ENCODE measurements around the gene ABLIM2.

Gene ABLIM2

DNA sequence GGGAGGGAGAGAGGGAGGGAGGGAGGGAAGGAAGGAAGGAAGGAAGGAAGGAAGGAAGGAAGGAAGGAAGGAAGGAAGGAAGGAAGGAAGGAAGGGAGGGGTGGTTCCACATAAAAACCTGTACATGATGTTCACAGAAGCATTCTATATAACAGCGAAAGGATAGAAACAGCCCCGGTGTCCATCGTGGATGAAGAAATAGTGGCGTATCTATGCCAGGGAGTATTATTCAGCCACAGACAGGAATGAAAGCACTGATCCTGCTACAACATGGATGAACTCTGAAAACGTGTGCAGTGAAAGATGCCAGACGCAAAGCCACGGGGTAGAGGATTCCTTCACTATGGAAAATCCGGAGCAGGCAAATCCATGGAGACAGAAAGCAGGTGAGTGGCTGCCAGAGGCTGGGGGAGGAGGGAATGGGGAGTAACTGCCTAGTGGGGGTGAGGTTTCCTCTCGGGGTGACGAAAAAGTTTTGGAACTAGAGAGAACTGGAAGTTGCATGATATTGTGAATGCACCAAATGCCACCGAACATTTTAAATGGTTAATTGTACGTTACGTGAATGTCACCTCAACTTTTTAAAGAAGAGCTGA is 92.2 kb downstream of the ABLIM2 start:
- no peak for DNase-seq

DNA sequence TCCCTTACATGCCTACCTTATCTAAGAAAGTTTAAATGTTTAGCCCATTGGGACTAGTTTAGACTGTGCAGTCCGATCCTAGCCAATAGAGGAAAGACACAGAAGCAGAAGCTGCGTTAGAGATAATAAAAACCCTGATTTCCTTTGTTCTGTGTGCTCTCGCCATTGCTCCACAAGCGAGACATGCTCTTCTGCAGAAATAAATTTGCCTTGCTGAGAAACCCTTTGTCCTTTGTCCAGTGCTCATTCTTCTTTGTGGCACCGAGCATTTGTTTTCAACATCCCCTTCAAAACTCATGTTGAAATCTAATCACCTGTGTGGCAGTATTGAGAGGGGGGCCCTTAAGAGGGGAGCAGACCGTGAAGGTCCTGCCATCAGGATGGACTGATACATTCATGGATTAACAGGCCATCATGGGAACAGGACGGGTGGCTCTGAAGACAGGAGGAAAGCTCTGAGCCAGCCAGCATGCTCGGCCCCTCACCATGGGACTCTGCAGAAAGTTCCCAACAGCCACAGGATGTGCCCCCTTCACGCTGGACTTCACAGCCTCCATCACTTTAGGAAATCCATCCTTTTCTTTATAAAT is 94.5 kb downstream of the ABLIM2 start:
- no peak for DNase-seq

DNA sequence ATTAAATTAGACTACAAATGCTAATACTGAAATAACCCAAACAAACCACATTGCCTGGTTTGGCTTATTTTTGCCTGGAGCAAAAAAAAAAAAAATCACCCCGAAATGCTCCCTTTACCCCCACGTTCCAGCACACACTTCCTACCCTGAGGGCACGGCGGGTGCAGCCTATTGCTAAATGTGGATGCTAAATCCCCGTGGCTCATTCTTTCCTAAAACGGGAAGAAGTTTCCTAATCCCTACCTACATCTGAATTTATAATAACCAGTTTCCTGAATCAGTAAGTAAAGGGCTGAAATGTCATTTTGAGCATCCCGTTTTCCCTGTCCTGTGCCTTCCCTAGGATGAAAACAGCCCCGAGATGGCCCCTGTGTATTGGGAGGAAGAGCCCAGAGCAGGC is 97.0 kb downstream of the ABLIM2 start:
- DNase-seq: no peak

DNA sequence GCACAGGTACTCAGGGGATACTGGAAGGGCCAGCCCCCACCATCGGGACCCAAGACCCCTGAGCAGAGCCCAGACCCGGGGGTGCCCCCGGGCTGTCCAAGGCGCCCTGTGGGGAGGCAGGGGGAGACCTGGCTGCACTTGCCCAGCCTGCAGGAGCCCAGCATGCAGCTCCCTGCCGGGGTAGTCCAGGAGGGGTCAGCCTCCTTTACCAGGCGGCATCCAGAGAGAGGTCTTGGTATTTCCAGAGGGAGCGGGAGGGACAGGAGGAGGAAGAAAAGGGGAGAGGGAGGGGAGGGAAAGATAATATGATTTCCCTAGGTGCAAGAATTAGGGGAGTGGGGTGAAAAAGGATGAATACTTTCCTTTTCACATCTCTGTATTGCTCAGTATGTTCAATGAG is 97.5 kb downstream of the ABLIM2 start:
- DNase-seq: no peak

DNA sequence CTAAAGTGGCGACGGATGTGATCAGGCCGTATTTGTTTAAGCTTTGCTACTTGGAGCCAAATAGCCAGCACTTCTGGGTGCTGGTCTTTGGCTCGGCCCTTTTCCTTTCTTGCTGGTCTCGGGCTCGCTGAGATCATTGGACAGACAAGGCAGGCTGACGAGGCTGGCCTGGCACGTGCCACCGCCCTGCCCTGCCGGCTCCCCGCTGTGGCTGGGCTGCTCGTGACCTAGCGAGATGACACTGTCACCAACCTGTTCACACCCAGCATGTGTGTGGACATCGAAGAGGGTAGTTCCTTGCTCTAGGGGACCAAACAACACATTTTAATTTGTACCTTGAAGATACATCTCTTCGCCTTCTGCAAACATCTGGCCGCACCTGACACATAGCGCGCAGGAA is 98.0 kb downstream of the ABLIM2 start:
- no peak for DNase-seq

GRCh38 chr4:8058031-8058479 is 100.6 kb downstream of the ABLIM2 start:
- no peak for DNase-seq

DNA sequence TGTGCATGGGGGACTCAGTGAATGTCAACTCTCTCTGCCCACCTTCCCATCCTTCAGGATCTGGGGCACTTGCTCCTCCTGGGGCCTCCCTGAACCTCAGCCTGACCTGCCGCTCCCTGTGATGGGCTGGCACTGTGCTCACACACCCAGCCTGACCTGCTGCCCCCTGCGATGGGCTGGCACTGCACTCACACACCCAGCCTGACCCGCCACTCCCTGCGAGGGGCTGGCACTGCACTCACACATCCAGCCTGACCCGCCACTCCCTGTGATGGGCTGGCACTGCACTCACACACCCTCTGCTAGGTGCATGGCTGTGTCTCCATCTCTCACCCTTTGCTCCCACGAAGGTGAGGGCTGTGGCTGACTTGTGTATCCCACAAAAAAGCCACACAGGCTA is 103.4 kb downstream of the ABLIM2 start:
- DNase-seq: no peak

DNA sequence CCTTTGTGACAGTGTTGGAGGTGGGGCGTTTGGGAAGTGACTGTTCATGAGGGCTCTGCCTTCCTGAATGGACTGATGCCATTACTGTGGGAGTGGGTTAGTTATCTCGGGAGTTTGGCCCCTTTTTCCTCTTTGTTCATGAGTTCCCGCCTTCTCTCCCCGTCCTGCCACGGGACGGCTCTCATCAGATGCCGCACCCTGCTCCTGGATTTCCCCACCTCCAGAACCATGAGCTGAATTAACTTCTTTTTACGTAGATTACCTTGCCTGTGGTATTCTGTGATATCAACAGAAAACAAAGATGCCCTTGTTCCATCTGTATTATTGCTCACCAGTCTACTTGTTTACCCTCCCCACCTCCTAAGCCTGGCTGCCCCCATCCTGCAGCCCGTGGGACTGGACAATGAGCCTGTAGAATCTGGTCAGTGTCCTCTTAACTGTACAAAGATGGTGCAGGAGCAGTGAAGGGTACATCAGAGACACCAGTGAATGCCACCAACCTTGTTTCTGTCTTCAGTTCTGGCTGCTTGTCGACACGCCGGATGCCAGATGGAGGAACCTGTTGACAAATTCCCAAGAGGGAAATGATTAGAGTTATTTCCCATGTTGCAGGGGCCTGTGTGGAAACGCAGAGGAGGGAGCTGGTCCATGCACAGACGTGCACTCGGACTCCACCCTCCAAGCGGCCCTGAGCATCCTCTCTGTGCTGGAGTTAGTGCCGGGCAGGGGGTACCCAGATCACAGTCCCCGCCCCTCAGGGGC is 104.7 kb downstream of the ABLIM2 start:
- no peak for DNase-seq

GRCh38 chr4:8052160-8052691 is 106.4 kb downstream of the ABLIM2 start:
- no peak for DNase-seq

DNA sequence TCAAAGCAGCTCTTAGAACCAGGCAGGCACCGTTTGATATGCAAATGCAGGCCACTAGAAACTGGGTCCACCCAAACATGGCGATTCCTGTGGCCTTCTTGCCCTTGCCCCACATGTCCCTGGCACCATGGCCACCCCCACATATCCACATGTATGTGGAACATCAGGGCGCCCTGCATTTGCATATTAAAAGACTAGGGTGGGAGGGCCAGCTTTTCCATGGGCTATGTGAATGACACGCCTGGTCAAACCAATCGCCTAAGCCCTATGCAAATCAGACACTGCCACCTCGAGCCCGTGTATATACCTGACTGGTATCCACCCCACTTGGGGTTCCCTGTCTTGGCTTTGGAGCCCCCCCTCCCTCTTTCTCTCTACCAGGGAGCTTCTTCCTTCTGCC is 107.0 kb downstream of the ABLIM2 start:
- peak; percentile 49 for DNase-seq

DNA sequence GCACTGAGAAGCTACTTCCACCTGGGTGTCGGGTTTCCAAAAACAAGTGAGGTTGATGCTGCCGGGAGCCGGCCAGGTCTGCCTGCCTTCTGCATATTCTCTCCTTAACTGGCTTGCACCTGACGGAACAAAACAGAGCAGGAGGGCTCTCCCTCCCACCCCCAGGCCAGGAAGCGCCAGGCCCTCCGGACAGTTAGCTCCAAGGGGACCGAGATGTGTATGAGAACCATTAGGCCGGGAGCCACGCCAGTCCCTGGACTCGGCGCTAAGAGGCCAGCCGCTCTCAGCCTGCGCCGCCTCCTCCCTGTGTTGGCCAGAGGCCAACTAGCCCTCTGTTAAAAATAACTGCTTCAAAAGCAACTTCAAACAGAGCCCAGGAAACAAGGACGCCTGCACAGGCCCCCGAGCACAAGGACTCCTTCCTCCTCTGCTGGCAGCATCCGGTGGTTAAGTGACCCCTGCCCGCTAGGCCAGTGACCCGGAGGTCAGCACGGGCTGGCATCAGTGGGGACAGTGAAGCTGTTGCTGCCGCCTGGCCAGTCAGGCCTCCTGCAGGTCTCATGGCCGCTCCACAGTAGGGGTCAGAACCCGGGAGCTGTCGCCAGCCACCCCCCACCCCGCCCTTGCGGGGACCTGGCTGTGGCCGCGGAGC is 107.9 kb downstream of the ABLIM2 start:
- peak; percentile 82 for DNase-seq

DNA sequence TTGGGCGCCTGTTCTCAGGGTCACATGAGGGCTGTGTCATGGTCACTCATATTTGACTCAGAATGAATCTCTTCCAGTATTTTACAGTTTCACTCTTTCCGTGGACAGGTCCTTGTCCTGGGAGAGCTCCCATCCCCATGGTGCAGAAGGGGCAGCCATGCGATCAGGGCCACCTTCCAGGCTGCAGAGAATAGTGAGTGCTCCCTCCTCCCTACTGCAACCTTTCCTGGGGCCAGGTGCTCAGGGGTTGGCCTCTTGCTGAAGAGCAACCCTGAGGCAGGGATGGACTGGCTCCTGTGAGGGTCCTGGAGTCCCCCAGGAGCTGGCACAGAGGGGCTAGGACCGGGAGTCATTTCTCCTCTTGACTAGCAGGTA is 108.4 kb downstream of the ABLIM2 start:
- no peak for DNase-seq

- DNase-seq: peak; percentile 33
Measured at GRCh38 chr4:8048856-8049676, 109.5 kb downstream of the ABLIM2 start.

DNA sequence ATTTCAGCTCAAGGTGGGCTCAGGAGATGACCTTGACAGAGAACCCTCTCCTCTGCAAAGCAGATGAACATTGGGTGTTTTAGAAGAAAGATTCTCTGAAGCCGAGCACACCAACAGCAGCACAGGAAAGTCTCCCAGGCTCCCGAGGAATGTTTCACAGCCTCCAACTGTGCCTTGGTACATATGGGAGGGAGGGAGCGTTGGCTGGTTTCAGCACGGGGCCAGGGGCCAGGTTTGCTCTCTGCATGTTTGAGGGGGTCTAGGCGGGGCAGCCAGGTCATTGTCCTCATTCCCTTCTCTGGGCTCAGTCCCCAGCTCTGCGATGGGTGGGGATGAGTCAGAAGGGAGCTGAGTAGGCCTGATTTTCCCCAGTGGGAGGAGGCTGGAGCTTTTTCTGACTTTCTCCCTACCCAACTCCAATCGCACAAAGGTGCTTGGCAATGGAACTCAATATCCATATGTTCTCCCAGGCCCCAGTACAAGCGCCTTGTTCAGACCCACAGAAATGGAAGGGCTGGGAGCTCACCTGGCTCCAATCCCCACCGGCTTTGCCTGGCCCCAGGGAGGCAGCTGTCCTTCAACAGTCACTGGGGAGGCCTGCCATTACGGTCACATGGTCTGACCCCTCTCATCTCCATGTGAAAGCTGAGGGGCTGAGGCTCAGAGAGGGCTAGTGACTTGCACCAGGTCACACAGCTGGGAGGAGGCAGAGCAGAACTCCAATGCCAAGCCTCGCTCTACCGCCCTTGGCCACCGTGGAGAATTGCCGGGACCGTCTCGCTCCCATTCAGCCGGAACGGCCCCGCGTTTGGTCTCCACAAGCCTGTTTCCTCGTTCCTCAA is 110.6 kb downstream of the ABLIM2 start:
- no peak for DNase-seq

GRCh38 chr4:8046925-8047541 is 111.6 kb downstream of the ABLIM2 start:
- DNase-seq: peak; percentile 81

DNA sequence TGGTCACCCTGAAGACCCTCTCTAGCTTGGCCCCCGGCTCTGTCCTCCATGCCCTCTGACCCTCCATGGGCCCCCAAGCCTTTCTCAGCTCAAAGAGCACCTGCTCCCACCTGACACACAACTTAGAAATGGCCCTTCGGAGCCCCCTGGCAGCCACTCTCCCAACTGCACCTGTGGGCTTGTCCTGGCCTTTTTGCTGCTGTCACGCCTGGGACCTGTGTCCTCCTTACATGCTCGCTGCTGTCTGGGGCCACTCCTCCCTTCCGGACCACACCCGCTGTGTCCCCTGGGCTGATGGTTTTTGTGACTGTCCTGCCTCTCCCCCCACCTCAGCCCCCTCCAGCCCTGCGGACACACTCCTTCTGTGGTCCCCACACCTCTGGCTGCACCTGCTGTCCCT is 112.7 kb downstream of the ABLIM2 start:
- peak; percentile 79 for DNase-seq

DNA sequence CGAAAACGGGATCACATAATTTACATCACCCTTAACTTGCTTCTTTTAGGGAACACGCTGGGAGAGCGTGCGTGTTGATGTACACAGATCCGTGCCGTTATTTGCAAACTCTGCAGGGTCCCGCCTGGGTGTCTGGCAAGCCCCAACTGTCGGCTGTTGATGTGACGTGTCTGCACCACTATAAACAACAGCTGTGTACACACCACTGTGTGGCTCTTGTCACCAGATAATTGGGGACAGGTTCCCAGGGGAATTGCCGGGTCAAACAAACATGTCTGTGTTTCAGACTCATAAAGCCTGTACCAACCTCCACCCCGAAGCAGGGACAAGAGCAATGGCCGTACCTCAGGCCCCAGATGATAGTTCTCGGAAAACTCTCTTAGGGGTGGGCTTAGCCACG is 113.9 kb downstream of the ABLIM2 start:
- peak; percentile 87 for DNase-seq

- DNase-seq: no peak
Measured at GRCh38 chr4:8044244-8044643, 114.4 kb downstream of the ABLIM2 start.

- DNase-seq: no peak
Measured at GRCh38 chr4:8043596-8043995, 115.0 kb downstream of the ABLIM2 start.

DNA sequence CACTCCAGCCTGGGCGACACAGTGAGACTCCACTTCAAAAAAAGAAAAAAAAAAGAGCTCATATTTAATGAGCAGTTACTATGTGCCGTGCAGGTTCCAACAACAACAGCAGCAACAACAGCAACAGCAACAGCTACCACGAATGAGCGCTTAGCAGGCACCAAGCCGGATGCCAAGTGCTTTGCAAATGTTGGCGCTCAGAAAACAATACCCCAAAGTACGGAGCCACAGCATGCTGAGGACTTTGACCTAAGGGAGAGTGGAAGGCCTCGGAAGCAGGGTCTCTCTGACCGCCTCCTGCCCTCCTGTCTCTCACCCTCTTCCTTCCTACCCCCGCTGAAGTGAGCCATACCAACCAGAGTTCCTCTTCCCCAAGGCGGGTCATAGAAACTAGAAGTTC is 116.7 kb downstream of the ABLIM2 start:
- DNase-seq: no peak

DNA sequence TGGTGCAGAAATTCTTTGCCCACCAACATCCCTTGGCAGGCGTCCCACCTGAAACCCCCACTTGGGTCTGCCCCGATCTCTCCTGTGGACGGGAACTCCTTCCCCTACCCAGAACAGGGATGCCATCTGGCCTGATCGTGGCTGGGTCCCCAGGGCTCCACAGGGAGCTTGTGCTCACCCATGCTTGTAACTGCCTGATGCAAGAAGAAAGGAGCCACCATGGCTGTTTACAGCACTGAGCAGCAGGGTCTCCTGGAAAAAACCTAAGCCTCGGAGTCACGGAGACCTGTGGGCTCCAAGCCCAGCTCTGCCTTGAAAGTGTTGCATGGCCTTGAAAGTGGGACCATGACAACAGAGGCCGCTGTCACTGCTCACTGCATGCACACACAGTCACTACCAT is 117.4 kb downstream of the ABLIM2 start:
- DNase-seq: no peak
